Adrenal gland (tissue), 12 donors: ENCODE data around the gene FAM241A. TPM values are rescaled to one million over a fixed set of nuclear protein-coding genes. Genes with fewer than 3 reads are reported as not detected.

Experiments
- DNase-seq, 7 donors: peaks; one replicate each; pipeline ENCODE4 v3.0.0-alpha.2; 2019 to 2020
- H3K27ac ChIP-seq, 5 donors: fragments of 200-600 bp; sonication (generic) in 4 of 5; 1 replicate in 3 of 5; 2 replicates in 2 of 5; pipeline versions ENCODE4 v1.5.1 to v1.8.0; 2016 to 2020; ENCODE audit warnings: mild to moderate bottlenecking in 1 of 5
- H3K27me3 ChIP-seq: fragments of 200-600 bp; 2 replicates; pipeline ENCODE4 v1.8.0; 2021
- H3K36me3 ChIP-seq, 2 donors: fragments of 200-600 bp; replicated peaks in 1 of 2; 1 replicate in 1 of 2; 2 replicates in 1 of 2; pipeline versions ENCODE4 v1.5.1 to v1.8.0; 2018 to 2022
- H3K4me1 ChIP-seq, 2 donors: fragments of 200-600 bp; replicated peaks in 1 of 2; 1 replicate in 1 of 2; 2 replicates in 1 of 2; pipeline versions ENCODE4 v1.5.1 to v1.8.0; 2018 to 2021
- H3K4me3 ChIP-seq, 4 donors: fragments of 200-600 bp; sonication (generic) in 3 of 4; one replicate each; pipeline ENCODE4 v1.5.1; 2016 to 2018
- H3K9me3 ChIP-seq, 3 donors: fragments of 200-600 bp; sonication (generic) in 1 of 3; replicated peaks in 1 of 3; 1 replicate in 2 of 3; 2 replicates in 1 of 3; pipeline versions ENCODE4 v1.5.1 to v1.8.0; 2016 to 2021
- POLR2A ChIP-seq, 2 donors: fragments of 450-650 bp; IDR thresholded peaks; one replicate each; pipeline ENCODE4 v1.6.1; 2017; ENCODE audit warnings: antibody characterized with exemption in 2 of 2, mild to moderate bottlenecking in 2 of 2, moderate library complexity in 1 of 2
- WGBS, 4 donors: extraction: QIAGEN DNeasy Blood & Tissue Kit in 2 of 4; methylation state at CpG; one replicate each; pipeline versions ENCODE4 v1.1.5 to v1.1.7; 2013 to 2017; 5-methylcytosine and 5-hydroxymethylcytosine counted together
- intact Hi-C, 2 donors: fragments of 100-400 bp; cut with DNase I; formaldehyde crosslinking; loops; one replicate each; pipeline versions ENCODE4 v1.14.1 to v1.15.0; 2022 to 2023
- polyA plus RNA-seq, 3 donors: library from polyadenylated mRNA; stranded (reverse); fragments of 200-250 nt in 2 of 3; fragments of 350-450 nt in 1 of 3; fragmentation: Illumina TruSeq in 1 of 3; extraction: RNeasy Lipid Tissue Mini Kit (QIAGEN cat#74804) in 1 of 3; gene quantifications; one replicate each; pipeline ENCODE4 v1.2.3, GENCODE V29; 2013 to 2014
- total RNA-seq, 9 donors: library from RNA; depleted of rRNA in 4 of 9; stranded (reverse); fragments of >200 nt in 4 of 9; fragments of 120-200 nt in 1 of 9; fragmentation: NEBNext Ultra II Directional in 1 of 9; extraction: Animal tissue kit (Norgen Biotek cat#: 25700) in 1 of 9; gene quantifications; one replicate each; pipeline versions ENCODE4 v1.1.0 to v1.2.4, GENCODE V29; 2013 to 2023
- TF ChIP-seq, protein P1 (sequence below), 6 experiments: fragments of 450-650 bp in 4 of 6; fragments of 200-600 bp in 2 of 6; sonication (generic) in 1 of 6; IDR thresholded peaks; 1 replicate in 5 of 6; 2 replicates in 1 of 6; pipeline versions ENCODE4 v1.5.1 to v1.8.0; 2016 to 2021; ENCODE audit warnings: antibody characterized with exemption in 6 of 6, mild to moderate bottlenecking in 2 of 6, moderate library complexity in 1 of 6
- donor health status: healthy with polysubstance abuse.
- donor health status: Bipolar disorder and iron deficiency.
- donor health status: DM: yes; HTN: yes; CAD: no.
- donor health status: DM: no; HTN: no; CAD: no.
- donor health status: DM: no; HTN: no; CAD: no.
- donor health status: DM: yes; HTN: yes; CAD: no.

FAM241A gene
- total and polyA plus RNA-seq, 12 donors: 0.55 to 4.6 (median 2.8) TPM

DNA sequence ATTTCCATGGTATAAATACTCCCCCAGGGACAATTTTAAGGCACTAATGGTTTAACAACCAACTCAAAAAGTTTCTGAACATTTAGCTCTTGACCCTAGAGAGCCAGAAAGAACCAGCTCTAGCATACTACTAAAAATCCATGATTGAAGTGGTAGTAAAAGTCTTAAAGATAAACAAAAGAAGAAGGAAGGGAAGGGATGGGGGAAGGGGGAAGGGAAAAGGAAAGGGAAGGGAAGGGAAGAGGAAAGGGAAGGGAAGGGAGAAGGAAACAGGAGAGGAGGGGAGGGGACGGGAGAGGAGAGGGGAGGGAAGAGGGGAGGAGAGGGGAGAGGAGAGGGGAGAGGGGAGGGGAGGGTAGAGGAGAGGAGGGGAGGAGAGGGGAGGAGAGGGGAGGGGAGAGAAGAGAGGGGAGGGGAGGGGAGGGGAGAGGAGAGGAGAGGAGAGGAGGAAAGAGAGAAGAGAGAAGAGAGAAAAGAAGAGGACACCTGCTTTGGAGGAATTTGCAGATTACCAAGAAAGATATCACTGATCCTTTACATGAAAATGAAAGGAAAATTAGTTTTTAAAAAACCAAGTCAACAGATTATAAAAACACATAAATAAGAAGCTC is 26.4 kb upstream of the FAM241A start:
- Histone ChIP-seq H3K9me3 (no peaks in the 10 kb centered on the region), H3K27ac (no peak overlapping the region), H3K4me1 (no peaks in the 10 kb centered on the region), H3K27me3 (no peaks in the 10 kb centered on the region), H3K36me3 (no peaks in the 10 kb centered on the region), H3K4me3 (no peak overlapping the region)
- DNase-seq: no peak
- intact Hi-C loops: no loop called here
- TF ChIP-seq, protein P1, sequence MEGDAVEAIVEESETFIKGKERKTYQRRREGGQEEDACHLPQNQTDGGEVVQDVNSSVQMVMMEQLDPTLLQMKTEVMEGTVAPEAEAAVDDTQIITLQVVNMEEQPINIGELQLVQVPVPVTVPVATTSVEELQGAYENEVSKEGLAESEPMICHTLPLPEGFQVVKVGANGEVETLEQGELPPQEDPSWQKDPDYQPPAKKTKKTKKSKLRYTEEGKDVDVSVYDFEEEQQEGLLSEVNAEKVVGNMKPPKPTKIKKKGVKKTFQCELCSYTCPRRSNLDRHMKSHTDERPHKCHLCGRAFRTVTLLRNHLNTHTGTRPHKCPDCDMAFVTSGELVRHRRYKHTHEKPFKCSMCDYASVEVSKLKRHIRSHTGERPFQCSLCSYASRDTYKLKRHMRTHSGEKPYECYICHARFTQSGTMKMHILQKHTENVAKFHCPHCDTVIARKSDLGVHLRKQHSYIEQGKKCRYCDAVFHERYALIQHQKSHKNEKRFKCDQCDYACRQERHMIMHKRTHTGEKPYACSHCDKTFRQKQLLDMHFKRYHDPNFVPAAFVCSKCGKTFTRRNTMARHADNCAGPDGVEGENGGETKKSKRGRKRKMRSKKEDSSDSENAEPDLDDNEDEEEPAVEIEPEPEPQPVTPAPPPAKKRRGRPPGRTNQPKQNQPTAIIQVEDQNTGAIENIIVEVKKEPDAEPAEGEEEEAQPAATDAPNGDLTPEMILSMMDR (IDR thresholded peaks at IDR 0.05): no peak
- TF ChIP-seq POLR2A (IDR thresholded peaks at IDR 0.05): no peak
- 55% methylated on average over 1 of the region's 1 CpG; no CpG with 5 or more reads in 3 of the 4 donors for WGBS, 4 donors

- no peak for TF ChIP-seq POLR2A (IDR thresholded peaks at IDR 0.05)
- TF ChIP-seq, protein P1 (IDR thresholded peaks at IDR 0.05): no peak
- 72 to 90% (median 79%) methylated on average over 3 of the region's 3 CpGs for WGBS, 4 donors
- Histone ChIP-seq H3K9me3 (no peaks in the 10 kb centered on the region), H3K27me3 (no peaks in the 10 kb centered on the region), H3K4me3 (no peak overlapping the region), H3K36me3 (no peaks in the 10 kb centered on the region), H3K27ac (no peak overlapping the region), H3K4me1 (no peaks in the 10 kb centered on the region)
- intact Hi-C loops: no loop called here
- no peak for DNase-seq
Observed at GRCh38 chr4:112119353-112119783, 25.9 kb upstream of the FAM241A start.

DNA sequence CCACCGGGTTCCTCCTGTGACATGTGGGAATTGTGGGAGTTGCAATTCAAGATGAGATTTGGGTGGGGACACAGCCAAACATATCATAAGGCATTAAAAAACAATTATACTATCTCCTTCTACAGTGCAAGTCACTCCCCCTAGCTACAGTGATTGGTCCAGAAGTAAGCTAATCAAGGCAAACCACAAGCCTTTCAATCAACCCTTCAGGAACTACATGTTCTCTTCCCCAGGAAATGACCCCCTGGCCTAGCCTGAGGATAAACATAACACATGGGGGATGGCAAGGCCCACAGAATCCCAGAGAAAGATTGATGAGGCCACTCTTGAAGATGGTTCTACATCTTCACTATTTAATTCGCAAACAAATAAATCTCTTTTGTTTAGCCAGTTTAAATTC is 25.2 kb upstream of the FAM241A start:
- no peaks in the 10 kb centered on the region for H3K27me3 ChIP-seq
- no peaks in the 10 kb centered on the region for H3K36me3 ChIP-seq
- no peak for DNase-seq
- 80 to 86% (median 82%) methylated on average over 2 of the region's 2 CpGs for WGBS, 4 donors
- no peak for TF ChIP-seq POLR2A (IDR thresholded peaks at IDR 0.05)
- TF ChIP-seq, protein P1 (IDR thresholded peaks at IDR 0.05): no peak
- intact Hi-C loops: no loop called here
- no peak overlapping the region for H3K4me3 ChIP-seq
- no peak overlapping the region for H3K27ac ChIP-seq
- no peaks in the 10 kb centered on the region for H3K9me3 ChIP-seq
- H3K4me1 ChIP-seq: no peaks in the 10 kb centered on the region

DNA sequence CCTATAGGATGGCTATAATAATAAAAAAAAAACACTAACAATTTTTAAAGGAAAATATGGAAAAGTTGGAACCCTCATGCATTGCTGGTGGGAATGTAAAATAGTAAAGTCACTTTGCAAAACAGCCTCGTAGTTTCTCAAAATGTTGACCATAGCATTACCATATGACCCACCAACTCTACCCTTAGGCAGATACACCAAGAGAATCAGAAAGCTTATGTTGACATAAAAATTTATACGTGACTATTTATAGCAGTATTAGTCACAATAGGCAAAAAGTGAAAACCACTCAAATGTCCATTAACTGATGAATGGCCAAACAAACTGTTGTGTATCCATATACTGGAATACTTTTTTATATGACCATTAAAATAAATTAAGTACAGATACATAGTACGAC is 19.8 kb upstream of the FAM241A start:
- DNase-seq: no peak
- intact Hi-C loops: no loop called here
- H3K4me3 ChIP-seq: no peak overlapping the region
- H3K27ac ChIP-seq: no peak overlapping the region
- 65 to 70% (median 69%) methylated on average over 3 of the region's 3 CpGs for WGBS, 4 donors
- no peaks in the 10 kb centered on the region for H3K4me1 ChIP-seq
- TF ChIP-seq, protein P1 (IDR thresholded peaks at IDR 0.05): no peak
- TF ChIP-seq POLR2A (IDR thresholded peaks at IDR 0.05): no peak
- no peaks in the 10 kb centered on the region for H3K36me3 ChIP-seq
- no peaks in the 10 kb centered on the region for H3K9me3 ChIP-seq
- H3K27me3 ChIP-seq: no peaks in the 10 kb centered on the region
